ENCODE measurements around the gene KRT71.
"Not testable (repeated sequence)": the region's sequence is repeated elsewhere in the genome, so short reads cannot be mapped to it uniquely, and the experiment has no call there.

The KRT71 gene

DNA sequence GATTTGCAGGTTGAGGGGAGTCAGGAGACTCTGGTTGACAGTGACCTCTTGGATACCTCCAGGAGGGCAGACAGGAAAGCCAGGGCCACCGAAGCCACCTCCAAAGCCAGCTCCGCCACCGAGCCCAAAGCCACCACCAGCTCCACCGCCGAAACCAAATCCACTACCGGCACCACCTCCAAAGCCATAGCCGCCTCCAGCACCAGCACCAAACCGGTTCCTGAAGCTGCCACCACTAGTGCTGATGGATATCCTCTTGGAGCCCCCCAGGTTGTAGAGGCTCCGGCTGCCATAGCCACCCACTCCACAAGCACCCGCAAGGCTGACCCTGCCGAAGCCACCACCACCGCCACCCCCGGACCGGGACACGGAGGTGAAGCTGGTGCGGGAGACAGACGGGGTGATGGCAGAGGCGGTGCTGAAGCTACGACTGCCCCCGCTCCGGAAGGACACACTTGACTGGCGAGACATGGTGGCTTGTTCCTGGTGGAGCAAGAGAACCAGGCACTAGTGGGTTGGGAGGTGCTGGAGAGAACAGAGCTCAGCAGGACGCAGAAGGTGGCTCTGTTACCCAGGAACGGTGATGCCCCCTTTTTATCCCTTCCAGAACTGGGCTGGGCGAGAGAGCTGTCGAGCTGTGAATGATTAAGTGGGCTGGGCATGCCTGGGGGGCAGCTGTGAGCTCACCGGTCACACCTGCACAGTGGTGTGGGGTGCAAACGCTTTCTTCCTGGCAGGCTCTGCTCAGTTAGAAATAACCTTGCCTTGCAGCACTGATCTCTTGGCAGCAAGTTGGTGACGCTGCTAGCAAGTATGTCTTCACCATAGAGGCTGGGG lies 32.9 kb downstream of the KRT71 start, which contains the start of gene KRT5:
KRT5 (minus strand) TSS at position 569 of the 837 bp plus-strand sequence; CDS start at position 471, 98 bp downstream.
- DNase-seq: no peak

DNA sequence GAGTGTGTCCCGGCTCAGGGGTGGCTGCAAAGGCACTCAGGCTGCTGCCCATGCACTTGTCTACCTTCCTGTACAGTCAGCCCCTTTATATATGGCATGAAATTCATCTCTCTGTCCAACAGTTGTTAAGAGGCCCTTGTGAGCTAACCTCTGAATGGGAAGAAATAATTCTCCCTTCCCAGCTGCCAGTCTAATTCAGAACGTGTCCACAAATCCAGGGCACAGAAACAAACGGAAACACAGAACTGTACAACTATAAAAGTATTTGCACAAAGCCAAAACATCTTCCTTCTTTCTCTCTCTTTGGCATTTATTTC lies 33.6 kb downstream of the KRT71 start:
- no peak for DNase-seq

DNA sequence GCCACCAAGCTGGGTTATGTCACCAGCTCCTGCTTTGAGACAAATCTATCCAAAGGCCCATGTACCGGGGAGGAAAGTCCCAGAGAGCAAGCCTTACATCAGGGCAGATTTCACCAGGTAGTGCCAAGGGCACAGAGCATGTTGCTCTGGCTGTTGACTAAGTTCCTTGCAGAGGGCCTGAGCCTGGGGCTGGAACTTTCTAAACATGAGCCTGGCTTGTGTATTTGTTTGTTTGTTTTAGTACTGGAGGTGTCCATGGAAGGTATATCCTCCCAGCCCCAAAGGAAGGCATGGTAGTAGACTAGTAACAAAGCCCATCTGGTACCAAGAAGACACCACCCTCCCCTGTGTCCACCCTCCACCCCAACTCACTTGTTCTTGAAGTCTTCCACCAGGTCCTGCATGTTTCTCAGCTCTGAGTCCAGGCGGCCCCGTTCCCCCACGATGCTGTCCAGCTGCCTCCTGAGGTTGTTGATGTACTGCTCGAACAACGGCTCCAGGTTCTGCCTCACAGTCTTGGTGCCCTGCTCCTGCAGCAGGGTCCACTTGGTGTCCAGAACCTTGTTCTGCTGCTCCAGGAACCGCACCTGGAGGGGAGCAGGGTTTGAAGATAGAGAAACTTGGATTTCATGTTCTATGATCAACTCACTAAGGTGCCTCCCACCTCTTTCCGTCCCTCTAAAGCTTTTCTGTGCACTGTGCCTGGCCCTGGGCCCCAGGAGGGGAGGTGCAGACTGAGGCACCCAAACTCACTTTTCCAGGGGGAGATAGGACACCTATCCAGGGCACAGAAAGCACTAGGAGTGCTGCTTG lies 34.2 kb downstream of the KRT71 start:
- no peak for DNase-seq

DNA sequence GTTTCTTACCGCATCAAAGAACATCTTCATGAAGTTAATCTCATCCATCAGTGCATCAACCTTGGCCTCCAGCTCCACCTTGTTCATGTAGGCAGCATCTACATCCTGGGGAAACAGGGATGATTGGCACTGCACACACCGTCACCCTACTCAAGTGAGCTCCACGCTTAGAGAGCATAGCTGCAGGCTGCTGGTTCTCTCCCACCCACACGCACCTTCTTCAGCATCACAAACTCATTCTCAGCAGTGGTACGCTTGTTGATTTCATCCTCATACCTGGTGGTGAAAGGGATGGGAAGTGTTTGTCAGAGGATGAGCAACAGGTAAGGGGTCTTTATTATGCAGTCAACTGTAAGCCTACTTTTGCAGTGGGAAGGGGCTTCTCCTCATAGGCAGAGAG lies 35.1 kb downstream of the KRT71 start:
- no peak for DNase-seq

DNA sequence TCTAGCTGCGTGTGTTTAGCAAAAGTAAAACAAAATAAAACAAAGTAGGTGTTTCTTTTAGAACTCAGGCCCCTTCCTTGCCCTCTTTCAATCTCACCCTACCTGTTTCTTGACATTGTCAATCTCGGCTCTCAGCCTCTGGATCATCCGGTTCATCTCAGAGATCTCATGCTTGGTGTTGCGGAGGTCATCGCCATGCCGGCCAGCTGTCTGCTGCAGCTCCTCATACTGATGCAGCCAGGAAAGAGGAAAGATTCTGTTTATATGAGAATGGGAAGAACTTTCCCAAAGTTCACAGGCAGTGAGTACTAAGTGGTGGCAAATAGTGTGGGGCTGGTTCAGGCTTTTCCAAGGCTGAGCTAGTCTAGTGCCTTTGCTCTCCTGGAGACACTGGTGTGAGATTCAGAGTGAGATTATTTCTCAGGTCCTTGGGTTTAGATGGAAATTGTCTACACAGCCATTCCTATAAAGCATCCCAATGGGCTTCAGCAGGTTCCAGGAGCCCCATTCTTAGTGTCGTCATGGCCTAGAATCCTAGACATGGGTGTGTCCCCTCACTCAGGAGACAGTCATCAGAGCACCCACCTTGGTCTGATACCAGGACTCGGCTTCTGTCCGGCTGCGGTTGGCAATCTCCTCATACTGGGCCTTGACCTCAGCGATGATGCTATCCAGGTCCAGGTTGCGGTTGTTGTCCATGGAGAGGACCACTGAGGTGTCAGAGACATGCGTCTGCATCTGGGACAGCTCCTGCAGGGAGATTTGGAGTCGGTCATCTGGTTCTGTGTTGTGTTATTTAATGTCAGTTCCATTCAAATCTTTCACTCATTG lies 35.7 kb downstream of the KRT71 start:
- DNase-seq: no peak

DNA sequence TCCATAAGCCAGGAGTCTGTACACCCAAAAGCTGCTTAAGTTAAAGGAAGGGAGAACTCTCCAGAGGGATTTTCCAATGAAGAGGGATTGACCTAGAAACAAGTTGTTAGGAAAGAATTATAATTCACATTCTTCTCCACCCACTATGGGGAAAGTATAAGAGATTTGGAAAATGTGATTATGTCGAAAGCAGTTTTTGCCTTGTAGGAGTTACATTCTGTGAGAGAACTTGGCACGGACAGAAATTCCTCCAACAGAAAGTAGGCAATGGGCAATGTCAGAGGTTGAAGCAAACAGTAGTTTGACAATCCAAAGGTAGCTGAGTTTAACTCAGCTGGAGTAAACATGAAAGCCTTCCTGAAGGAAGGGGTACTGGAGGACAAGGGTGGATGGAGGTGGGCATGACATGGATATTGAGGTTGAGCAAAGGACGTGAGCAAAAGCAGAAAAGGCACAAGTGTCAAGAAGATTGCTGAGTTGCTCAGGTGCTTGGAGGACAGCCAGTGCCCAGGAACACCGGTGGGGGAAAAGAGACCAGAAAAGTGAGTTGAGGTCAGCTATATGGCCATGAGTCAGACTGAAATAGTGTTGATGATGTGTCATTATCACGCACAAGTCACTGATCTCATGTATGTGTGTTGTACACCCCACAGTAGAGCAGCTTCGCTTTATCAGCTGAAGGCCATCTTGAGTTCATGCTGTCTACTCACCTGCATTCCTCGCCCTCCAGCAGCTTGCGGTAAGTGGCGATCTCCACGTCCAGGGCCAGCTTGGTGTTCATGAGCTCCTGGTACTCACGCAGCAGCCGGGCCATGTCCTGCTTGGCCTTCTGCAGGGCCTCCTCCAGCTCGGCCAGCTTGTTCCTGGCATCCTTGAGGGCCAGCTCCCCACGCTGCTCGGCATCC lies 36.8 kb downstream of the KRT71 start:
- DNase-seq: no peak

DNA sequence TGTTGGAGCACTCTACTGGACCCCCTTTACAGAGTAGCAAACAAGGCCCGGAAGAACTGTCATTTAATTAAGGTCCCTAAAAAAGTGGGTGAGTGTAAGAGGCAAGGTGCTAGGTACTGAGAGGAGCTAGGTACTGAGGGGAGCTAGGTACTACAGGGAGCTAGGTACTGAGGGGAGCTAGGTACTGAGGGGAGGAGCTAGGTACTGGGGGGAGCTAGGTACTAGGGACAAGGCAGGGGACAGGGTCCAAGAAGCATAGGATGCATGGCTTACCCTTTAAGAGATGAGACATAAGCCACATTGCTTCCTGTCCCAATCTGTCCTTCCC lies 37.7 kb downstream of the KRT71 start:
- no peak for DNase-seq

DNA sequence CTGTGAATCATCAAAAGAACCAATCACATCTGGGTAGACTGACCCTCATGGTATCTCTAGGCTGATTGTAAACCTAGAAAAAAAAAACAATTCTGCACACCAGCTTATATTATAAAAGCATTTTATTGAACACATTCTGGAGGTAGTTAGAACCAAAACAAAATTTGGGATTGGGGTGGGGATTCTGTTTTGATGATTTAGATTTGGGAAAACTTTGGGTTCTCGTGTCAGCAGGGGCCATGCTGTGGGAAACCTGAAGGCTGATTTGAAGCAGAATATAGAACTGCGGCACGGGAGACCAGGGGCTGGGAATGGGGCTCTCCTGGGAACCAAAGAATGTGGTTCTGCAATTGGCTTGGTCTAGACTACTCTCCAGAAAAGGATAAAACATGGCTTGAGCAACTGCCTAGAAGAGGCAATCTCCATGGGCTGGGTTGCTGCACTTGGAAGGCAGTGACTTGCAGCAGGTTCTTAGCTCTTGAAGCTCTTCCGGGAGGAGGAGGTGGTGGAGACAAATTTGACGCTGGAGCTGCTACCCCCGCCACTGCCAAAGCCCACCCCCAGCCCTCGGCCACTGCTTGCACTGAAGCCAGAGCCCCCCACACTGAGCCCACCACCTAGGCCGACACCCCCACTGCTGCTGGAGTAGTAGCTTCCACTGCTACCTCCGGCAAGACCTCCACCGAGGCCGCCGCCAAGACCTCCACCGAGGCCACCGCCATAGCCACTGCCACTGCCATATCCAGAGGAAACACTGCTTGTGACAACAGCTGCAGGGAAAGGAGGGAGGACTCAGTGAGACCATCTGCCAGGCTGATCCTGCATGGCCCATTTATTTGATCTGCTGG lies 38.2 kb downstream of the KRT71 start:
- no peak for DNase-seq

DNA sequence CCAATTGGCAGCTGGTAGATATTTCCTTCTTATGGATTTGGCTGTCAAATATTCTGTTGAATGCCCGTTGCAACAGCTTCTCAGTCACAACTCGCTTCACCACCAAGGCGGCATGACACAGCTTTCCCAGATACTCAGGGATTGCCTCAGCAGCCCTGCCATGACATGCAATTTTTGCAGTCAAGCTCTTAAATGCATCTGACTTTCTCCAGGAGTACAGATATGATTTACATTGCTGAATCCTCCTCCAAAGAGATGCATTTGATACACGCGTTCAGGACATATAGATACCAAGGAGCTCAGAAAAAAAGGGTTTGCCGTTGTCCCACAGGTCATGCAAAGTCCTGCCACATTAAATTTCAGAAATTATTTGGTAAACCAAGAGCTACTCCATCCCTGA lies 39.2 kb downstream of the KRT71 start:
- DNase-seq: no peak

DNA sequence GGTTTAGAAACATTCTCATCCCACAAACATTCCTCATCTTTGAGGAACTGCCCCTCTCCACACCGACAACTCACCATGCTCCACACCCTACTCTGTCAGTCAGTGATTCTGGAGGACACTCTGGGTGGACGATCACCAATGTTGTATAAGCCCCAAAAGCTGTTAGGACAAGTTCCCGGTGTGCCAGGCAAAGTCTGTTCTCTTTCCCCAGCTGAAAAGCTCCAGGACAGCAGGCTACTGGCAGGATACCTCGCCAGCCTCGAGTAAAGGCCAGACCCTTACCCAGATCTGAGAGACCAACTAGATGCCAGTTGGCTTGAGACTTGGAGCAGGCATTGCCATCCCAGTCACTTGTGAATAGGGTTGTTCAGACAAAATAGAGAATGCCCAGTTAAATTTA lies 44.7 kb downstream of the KRT71 start:
- DNase-seq: no peak

DNA sequence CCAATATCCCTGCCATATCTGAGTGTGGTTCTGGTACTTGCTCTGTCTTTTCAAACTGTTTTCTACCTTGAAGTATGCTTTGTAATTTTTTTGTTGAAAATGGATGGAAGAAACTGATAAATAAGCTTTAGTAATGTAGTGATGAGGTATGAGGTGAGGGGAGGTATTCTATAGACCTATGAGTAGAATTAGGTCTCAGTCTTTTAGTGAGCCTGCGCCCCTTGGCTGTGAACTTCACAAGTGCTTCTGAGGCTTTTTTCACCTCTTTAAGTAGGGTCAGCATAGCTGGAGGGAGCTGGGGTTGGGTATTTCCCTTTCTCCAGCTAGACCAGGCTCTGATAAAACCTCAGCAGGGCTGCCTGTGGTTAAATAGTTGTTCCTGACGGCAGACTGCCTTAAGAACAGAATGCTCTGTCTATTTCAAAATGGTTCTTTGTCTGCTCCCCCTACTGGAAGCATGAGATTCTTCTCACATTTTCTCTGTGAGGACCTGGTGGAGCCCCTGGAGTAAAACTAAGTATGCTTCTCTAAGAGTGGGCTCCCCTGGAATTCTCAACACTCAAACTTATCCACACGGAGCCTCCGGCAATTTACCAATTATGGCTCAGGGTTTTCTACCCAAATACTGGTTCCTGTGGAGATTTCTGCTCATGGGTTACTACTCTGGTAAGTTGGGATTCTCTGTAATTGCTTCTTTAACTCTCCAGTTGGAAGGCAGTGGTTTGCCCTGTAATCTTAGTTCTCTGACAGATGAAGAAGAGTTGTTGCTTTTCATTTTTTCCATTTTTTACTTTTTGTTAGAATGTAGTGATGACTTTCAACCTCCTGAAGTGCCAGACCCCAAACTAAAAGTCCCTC lies 45.9 kb downstream of the KRT71 start:
- peak in 1 of 2 experiments; percentile 26 for DNase-seq

DNA sequence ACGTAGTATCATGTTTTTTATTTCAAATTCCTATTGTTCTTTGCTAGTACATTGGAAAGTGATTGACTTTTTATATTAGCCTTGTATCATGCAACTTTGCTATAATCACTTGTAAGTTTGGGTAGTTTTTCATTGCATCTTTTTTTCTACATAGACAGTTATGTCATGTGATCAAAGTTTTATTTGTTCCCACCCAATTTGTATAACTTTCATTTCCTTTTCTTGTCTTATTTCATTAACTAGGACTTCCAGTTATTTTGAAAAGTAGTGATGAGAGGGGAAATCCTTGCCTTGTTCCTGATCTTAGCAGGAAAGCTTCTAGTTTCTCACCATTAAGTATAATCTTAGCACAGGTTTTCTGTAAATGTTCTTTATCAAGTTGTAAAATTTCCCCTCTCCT lies 50.1 kb downstream of the KRT71 start:
- no peak for DNase-seq

DNA sequence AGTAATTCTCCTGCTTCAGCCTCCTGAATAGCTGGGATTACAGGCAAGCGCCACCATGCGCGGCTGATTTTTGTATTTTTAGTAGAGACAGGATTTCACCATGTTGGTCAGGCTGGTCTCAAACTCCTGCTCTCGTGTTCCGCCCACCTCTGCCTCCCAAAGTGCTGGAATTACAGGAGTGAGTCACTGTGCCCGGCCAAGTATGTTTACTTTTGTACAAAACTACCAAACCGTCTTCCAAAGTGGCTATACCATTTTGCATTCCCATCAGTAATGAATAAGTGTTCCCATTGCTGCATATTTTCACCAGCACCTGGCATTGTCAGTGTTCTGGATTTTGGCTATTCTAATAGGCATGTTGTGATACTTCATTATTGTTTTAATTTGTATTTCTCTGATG lies 51.5 kb downstream of the KRT71 start:
- DNase-seq: no peak

DNA sequence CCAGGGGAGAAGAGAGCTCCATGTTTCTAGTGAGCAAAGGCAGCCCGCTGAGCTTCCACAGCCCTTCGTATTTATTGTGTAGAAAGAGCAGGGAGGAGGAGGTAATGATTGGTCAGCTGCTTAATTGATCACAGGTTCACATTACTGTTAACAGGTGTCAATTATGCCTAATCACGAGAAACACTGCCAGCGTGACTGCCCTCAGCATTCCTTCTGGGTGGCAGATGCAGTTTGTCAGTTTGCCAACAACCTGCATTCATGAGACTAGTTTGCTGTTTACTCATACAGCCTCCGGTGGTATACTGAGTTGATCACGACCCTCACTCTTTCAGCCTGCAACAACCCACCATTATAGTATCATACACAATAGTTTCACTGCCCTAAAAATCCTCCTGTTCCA lies 52.4 kb downstream of the KRT71 start:
- not testable (repeated sequence) for DNase-seq

DNA sequence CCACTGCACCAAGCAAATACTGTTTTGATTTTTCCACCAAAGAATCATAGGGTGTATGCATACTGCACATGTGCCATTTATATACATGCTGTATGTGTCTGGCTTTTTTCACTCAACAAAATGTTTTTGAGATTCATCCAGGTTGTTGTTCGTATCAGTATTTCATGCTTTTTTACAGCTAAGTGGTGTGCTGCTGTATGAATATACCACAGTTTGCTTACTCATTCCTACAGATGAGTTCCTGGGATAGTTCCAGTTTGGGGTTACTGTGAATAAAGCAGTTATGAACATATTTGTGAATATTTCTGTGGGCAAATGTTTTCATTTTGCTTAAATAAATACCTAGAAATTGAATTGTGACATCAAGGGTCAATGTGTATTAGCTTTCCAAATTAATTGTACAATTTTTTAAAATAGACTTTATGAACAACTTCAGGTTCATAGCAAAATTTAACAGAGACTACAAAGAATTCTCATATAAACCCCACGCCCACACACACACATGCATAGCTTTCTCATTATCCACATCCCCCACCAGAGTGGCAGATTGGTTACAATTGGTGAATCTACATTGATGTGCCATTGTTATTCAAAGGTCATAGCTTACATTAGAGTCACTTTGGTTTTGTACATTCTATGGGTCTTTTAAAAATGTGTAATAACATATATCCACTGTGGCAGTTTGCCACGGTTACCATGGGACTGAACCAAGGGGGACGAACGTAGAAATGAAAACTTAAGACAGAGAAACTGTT lies 53.0 kb downstream of the KRT71 start:
- no peak for DNase-seq

DNA sequence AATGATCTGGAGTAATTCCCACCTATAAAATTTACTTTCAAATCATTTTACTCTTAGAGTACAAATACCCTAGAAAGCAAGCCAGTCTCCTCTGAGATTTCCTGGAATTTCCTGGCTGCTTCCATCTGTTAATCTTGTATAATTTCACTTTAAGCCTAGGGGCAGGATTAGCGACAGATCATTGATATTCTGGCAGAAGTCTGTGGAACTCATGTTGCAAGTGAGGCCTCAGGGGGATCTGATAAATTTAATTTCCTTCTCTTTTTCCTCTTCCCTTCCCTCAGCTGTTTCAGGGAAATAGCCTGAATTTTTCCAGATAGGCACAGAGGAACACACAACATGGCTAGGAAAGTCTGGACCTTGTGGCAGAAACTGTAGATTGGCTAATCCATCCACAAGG lies 54.0 kb downstream of the KRT71 start:
- DNase-seq: no peak

DNA sequence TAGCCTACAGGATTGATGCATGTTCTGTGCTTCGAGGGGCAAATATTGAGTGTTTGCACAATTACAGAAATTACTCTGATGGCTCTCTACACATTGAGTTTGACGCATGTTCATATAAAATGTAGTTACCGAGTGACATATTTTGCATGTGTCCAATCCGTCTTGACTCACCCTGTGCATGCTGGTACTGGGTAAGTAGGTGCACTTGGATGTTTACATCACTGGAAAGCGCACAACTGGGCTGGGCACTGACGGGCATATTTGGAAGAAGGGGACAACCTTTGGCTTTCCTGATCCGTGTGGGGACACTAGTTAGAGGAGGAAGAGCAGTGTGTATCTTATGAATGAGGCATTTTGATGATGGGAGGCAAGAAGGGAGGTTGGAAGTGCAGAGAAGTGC lies 55.0 kb downstream of the KRT71 start:
- no peak for DNase-seq

DNA sequence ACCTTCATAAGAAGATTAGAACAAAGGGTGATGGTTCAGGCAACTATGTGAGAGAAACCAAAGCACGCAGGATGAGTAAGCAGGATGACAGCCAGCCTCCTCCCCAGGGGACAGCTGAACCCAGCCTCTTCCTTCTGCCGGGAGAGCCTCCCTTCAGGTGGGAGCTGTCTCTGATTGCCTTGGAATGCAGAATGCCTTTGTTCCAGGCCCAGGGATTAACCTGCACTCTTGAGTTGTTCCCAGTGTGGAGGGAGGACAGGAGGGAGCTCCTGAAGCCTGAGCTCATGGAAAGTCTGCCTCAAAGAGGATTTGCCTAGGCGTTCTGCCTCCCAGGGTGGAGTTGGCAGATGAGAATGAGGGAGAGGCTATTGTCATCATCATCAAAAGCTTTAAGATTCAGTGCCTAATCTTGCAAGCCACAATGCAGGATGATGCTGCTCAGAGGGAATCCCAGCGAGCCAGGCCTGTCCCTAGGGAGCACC lies 56.3 kb downstream of the KRT71 start:
- no peak for DNase-seq

DNA sequence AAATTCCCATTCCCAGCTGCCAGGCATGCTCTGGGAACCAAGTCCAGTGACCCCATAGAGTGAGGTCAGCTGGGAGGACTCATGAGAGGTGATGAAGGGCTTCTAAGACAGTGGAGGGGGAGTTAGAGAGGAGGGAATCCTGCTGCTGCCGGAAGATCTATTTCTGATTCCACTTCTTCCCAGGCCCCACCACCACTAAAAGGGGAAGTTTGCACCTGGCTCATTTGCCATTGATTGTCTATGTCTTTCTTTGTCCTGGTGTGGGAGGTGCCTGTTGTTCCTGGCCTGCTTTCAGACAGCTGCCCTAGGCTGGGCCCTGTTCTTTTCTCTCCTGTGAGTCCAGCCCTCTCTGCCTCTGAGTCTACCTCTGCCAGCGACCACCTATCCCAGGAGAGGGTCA lies 56.9 kb downstream of the KRT71 start:
- no peak for DNase-seq

DNA sequence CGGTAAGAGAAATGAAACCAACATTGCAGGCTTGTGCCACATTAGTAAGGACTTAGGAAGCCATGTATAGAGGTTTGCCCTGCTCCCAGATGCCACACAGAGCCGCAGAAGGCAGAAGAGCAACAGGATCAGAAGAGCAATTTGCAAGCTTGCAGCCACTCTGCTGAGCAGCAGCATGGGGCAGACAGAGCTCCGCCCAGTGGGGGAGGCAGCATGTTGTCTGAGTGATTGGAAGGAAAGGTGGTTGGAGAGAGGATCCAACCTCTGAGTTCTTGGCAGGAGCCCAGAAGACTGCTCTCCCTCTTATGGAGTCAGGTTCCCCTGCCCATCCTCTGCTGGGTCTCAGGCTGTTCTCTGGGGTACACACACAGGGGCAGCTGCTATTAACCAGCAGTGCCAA lies 57.6 kb downstream of the KRT71 start:
- DNase-seq: no peak
